Activated CD4-positive, alpha-beta T cell treated with anti-CD3 and anti-CD28 coated beads, Interleukin-2, amount 10 ng/mL, durations not matched to agents 7 days and 5 days (primary cell): ENCODE results near the gene DLX6. TPM values are rescaled to one million over a fixed set of nuclear protein-coding genes. Genes with fewer than 3 reads are reported as not detected.

Source experiments
- CTCF ChIA-PET: fragments of 350-600 bp; sonication (Branson Sonifier 250); formaldehyde crosslinking; loops from one replicate; lab custom pipeline; 2021; ENCODE audit warnings: antibody characterized with exemption; lab: Charles Lee
- POLR2A ChIA-PET: fragments of 350-600 bp; sonication (Branson Sonifier 250); formaldehyde crosslinking; loops from one replicate; lab custom pipeline; 2021; ENCODE audit warnings: antibody characterized with exemption; lab: Charles Lee
- DNase-seq: peaks from one replicate; pipeline ENCODE4 v3.0.0-alpha.2; 2020
- H3K27ac Mint-ChIP-seq: one replicate; pipeline ENCODE4 v1.8.0; 2021; ENCODE audit warnings: mild to moderate bottlenecking, moderate library complexity, mixed read lengths
- H3K27me3 Mint-ChIP-seq: one replicate; pipeline ENCODE4 v1.8.0; 2021; ENCODE audit warnings: mixed read lengths
- H3K36me3 Mint-ChIP-seq: one replicate; pipeline ENCODE4 v1.8.0; 2021; ENCODE audit warnings: low read depth, mixed read lengths
- H3K4me1 Mint-ChIP-seq: one replicate; pipeline ENCODE4 v1.8.0; 2021; ENCODE audit warnings: mixed read lengths
- H3K4me3 Mint-ChIP-seq: one replicate; pipeline ENCODE4 v1.8.0; 2021; ENCODE audit warnings: mild to moderate bottlenecking, moderate library complexity, mixed read lengths
- H3K9me3 Mint-ChIP-seq: one replicate; pipeline ENCODE4 v1.8.0; 2021; ENCODE audit warnings: mixed read lengths
- total RNA-seq, 2 experiments: library from RNA; stranded (reverse); gene quantifications; one replicate each; pipeline ENCODE4 v1.2.3, GENCODE V29; 2021

Gene DLX6
- total RNA-seq, 2 experiments from 2014 or later, result not detected

DNA sequence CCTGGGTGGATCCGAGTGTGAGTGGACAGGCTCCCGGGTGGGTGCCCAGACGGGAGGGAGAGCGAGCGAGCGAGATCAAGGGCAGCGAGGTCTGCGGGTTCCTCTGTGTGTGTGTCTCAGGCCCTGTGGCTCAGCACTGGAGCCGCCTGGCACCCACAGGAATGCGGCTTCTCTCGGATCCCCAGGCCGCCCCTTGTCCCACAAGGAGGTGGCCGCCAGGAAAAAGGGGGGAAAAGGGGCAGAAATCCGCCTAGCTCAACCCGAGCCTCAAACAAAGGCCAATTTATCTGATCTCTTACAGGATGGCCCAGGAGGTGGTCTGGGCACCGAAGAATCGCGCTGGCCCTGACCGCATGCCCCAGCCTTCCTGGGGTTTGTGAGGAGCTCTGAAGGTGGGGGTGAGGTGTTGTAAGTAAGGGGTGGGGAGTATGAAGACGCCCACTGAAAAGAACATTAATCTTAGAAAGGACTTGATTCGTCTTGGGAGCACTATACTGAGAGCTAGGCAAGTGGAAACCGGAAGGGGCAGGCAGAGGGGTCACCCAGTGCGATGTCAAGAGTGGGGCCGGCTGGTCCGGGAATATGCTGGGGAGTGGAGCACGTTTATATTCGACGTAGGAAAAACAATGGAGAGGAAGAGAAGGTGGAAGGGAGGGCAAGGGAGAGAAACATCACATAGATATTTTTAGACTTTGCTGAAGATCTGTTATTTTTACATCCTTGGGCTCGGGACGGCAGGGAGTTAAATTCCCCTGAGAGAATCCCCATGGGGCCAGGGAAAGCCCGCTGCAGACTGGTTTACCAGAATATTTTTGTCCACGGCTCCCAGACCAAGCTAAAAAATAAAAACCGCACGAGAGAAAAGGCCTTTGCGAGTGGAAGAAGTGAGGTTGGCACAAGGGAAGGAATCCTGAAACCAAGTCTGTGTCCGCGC, 12.1 kb downstream of the DLX6 start:
- peaks cover 96% of the 10 kb centered on the region for H3K27me3 Mint-ChIP-seq
- peaks cover 4% of the 10 kb centered on the region for H3K9me3 Mint-ChIP-seq
- H3K4me1 Mint-ChIP-seq, result peaks cover 4% of the 10 kb centered on the region
- ChIA-PET CTCF (interaction anchor here (1.0 to 1.3 kb wide), 3 partner anchors 9 to 12 kb away, joined by 3 to 4 read pairs (median 3); partner anchors contain the start of gene DLX6), POLR2A (no interaction called here)
- peaks cover 14% of the 10 kb centered on the region for H3K36me3 Mint-ChIP-seq
- peak overlapping the region; percentile 25 for H3K27ac Mint-ChIP-seq
- H3K4me3 Mint-ChIP-seq, result no peak overlapping the region
- no peak for DNase-seq

DNA sequence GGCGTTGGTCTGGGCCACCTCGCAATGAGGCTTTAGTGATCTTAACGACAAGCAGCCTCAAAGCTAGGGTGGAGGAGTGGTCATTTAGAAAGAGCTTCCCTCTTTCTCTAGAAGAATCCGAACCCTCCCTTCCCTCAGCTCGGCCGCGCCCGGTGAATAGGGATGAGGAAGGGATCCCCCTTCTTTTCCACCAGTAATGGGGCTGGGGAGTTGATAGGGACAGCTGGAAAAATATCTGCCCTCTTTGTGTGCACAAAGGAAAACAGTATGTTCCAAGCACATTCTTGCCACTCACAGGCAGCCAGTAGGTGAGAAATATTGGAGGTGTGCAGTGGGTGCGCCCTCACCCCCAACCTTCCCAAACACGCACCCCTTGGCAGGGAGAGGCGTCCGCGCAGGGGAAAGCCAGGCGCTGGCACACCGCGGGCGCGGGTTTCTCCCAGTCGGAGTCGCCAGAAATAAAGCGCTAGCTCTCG, 12.8 kb downstream of the DLX6 start:
- H3K36me3 Mint-ChIP-seq, result peaks cover 15% of the 10 kb centered on the region
- no peak for DNase-seq
- POLR2A ChIA-PET, result no interaction called here

DNA sequence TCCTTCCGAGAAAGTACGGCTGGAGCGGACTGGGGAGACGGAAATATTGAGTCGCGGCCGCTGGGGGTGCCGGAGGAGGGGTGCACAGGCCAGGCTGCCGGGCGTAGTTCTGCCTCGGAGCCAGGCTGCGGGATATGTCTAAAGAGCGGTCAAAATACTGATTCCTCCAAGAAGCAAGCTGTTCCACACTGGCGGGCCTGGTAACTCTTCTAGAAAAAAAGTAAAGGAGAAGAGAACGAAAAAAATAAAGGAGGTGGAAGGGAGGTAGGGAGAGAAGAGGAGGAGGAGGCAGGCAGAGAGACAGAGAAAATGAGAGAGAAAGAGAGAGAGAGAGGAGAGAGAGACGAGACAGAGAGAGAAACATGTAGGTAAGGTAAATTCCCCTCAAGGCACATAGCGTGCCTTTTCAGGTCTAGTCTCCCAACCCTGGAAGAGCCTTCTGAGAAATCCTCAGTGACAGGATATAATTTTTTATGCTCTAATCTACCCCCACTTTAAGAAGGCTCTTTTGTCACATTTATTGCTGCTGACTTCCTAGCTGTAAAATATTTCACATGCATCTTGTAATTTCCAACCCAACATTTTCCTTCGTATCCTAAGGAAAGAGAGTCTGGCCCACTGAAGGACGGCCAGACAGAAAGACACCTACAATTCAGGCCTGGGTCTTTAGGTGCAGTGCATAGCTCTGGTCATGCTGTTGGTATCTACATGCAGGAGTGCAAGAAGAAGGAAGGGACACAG, 13.6 kb downstream of the DLX6 start:
- CTCF ChIA-PET, result interaction anchor here (1.0 kb wide), 1 partner anchor 112 kb away, joined by 3 read pairs; no protein-coding TSS in a partner anchor

More for the DNA sequence above, 12.8 kb downstream of the DLX6 start:
- peaks cover 4% of the 10 kb centered on the region for H3K9me3 Mint-ChIP-seq
- H3K4me1 Mint-ChIP-seq, result peaks cover 7% of the 10 kb centered on the region
- H3K4me3 Mint-ChIP-seq, result no peak overlapping the region
- H3K27ac Mint-ChIP-seq, result no peak overlapping the region
- H3K27me3 Mint-ChIP-seq, result peaks cover 95% of the 10 kb centered on the region
- CTCF ChIA-PET, result interaction anchor here (1.1 kb wide), 1 partner anchor 13 kb away, joined by 3 read pairs; the partner anchor contains the start of gene DLX6

DNA sequence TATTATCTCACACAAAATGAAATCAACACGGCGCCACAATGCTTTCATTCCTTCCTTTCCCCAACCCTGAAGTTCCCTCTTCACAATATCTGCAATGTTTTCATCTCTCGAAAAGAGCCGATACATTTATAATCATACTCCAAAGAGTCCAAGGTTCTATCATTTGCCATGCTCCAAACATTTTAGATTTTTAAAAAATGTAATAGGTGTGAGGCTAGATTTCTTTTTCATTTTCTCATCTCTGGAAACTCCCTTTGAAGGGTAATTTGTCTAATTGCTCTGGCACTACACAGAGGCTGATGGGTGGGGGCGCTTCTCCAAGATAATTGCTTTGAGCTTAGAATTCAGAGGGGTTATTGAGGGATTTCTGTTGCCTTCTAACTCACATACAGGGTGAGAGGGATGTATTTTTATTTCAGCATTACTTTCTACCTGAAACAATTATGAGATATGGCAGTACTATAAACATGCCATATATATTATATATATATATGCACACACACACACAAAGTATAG, 14.4 kb downstream of the DLX6 start:
- Mint-ChIP-seq H3K4me1 (peaks cover 13% of the 10 kb centered on the region), H3K9me3 (peaks cover 4% of the 10 kb centered on the region), H3K27ac (no peak overlapping the region), H3K36me3 (peaks cover 15% of the 10 kb centered on the region), H3K27me3 (peaks cover 95% of the 10 kb centered on the region), H3K4me3 (no peak overlapping the region)
- CTCF ChIA-PET, result interaction anchor here (1.0 to 1.2 kb wide), 2 partner anchors 31 to 111 kb away, joined by 3 read pairs; no protein-coding TSS in a partner anchor
- DNase-seq, result no peak
- POLR2A ChIA-PET, result no interaction called here

More for the DNA sequence above, 13.6 kb downstream of the DLX6 start:
- DNase-seq, result no peak
- Mint-ChIP-seq H3K9me3 (peaks cover 4% of the 10 kb centered on the region), H3K27me3 (peaks cover 95% of the 10 kb centered on the region), H3K4me1 (peaks cover 7% of the 10 kb centered on the region), H3K27ac (no peak overlapping the region), H3K36me3 (peaks cover 15% of the 10 kb centered on the region), H3K4me3 (no peak overlapping the region)
- POLR2A ChIA-PET, result no interaction called here

DNA sequence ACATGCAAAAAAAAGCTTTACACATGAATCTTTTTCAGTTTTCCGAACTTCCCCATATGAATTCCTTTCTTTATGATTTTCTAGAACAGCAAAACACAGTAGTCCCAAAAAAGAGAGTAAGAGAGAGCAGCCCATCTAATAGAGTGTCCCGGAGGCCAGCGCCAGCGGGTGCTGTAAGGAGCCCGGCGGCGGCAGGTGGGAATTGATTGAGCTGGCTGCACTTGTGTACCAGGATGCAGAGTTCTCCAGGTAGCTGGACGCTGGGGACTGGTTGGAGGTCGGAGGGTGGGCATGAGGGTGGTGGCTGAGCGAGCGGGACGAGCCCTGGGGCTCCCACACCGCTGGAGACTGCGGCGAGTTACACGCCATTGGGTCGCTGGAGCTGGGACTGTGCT, 15.2 kb downstream of the DLX6 start:
- Mint-ChIP-seq H3K4me1 (peaks cover 15% of the 10 kb centered on the region), H3K27me3 (peaks cover 95% of the 10 kb centered on the region), H3K9me3 (peaks cover 4% of the 10 kb centered on the region), H3K4me3 (no peak overlapping the region), H3K27ac (no peak overlapping the region), H3K36me3 (peaks cover 15% of the 10 kb centered on the region)
- POLR2A ChIA-PET, result no interaction called here
- CTCF ChIA-PET, result interaction anchor here (1.0 to 1.2 kb wide), 2 partner anchors 21 to 32 kb away, joined by 3 read pairs; no protein-coding TSS in a partner anchor
- DNase-seq, result no peak

DNA sequence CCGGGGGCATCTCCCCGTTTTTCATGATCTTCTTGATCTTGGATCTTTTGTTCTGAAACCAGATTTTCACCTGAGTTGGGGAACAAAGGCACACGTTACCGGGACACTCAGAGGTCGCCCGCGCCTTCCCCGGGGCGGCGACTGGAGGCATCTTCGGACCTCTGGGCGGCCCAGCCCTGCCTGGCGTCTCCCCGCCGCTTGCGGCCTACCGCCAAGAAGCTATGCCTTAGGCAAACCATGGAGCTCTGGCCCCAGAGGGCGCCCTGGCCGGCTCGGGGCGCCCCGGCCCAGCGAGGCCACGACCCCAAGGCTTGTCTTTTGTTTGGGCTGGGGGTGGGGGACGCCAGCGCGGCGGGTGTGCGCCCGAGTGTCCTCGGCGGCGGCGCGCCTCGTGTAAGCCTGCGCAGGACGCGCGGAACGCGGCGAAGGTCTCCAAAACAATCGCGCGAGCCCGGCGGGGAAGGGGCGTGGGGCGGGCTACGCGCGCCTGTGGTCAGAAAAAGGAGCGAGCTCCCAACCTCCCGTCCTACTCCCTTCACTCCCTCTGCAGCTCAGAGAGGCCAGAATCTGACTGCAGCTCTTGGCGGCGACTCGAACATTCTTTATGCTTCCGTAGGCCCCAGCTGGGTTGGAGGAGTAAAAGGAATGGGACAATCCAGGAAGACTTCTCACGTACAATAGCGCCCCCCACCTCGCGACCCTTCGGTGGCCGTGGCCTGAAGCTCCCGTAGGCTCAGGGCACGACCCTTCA, 15.8 kb downstream of the DLX6 start:
- peaks cover 20% of the 10 kb centered on the region for H3K4me1 Mint-ChIP-seq
- peaks cover 15% of the 10 kb centered on the region for H3K36me3 Mint-ChIP-seq
- peaks cover 95% of the 10 kb centered on the region for H3K27me3 Mint-ChIP-seq
- no peak for DNase-seq
- no peak overlapping the region for H3K27ac Mint-ChIP-seq
- no peak overlapping the region for H3K4me3 Mint-ChIP-seq
- POLR2A ChIA-PET, result no interaction called here
- CTCF ChIA-PET, result interaction anchor here (0.7 to 1.8 kb wide), 4 partner anchors 14 to 33 kb away, joined by 3 to 6 read pairs (median 4); no protein-coding TSS in a partner anchor
- peaks cover 4% of the 10 kb centered on the region for H3K9me3 Mint-ChIP-seq

DNA sequence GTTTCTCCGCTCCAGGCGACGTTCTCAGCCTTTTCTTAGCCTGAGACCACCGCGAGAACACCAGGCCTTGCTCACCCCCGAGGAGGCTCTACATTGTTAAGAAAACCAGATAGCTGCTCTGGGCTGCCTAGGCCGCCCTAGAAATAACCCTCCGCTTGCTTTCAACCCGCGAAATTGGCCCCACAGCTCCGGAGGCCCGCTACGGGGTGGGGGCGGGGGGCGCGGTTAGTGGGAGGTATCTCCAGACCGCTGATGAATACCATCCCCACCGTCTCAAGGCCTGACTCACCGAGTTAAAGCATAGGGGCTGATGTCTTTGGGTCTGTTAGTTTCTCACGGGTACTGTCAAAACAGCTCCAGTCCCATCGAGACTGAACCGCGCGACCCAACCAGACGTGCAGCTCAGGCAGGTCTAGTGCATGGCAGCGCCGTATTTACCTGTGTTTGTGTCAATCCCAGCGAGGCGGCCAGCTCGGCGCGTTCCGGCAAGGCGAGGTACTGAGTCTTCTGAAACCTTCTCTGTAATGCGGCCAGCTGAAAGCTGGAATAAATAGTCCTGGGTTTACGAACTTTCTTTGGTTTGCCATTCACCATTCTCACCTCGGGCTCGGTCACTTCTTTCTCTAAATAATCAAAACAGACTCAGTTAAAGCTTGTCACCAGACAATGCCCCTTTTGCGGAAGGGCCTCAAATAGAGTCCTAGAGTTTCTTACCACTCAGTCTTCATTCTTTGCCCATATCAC, 16.6 kb downstream of the DLX6 start:
- Mint-ChIP-seq H3K4me1 (peaks cover 28% of the 10 kb centered on the region), H3K36me3 (peaks cover 11% of the 10 kb centered on the region), H3K9me3 (peaks cover 4% of the 10 kb centered on the region), H3K4me3 (peak overlapping the region; percentile 12), H3K27me3 (peaks cover 96% of the 10 kb centered on the region), H3K27ac (peak overlapping the region; percentile 74)
- ChIA-PET CTCF (interaction anchor here (0.7 to 1.8 kb wide), 2 partner anchors 15 to 18 kb away, joined by 4 to 6 read pairs; no protein-coding TSS in a partner anchor), POLR2A (no interaction called here)
- no peak for DNase-seq

DNA sequence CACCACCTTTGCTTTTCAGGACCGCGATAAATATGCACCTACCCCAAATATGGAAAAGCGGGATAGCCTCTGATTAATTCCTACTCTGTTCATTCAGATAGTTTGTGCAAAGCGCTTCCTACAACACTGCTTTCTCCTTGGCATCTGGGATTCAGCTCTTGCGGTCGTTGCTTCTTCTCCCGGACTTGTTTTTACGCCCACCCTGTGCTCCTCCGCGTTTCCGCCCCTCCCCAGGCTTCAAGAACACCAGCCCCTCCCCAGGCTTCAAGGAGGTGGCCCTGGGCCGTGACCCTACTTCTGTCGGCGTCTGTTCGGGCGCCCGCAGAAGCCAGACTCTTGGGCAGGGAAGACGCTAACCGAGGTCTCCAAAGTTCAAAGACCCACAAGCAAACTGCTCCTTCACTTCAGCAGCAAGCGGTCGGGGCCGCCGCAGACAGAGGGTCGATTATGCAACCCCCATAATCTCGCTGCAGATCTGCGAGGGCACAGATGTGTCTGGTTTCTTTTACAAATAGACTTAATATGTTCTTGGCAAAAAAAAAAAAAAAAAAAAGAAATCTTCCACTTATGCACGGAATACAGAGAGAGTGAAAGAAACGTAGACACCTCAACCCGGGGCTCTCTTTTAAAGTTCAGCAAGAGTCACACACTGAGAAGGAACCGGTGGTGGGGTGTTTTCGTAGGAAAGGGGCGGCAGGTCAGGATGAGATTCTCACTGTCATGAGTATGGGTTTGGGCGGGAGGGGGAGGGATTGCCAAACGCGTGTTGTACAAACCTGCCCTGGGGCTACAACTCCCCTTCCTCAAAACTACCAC, 17.3 kb downstream of the DLX6 start:
- Mint-ChIP-seq H3K9me3 (peaks cover 4% of the 10 kb centered on the region), H3K27ac (peak overlapping the region; percentile 74), H3K27me3 (peaks cover 96% of the 10 kb centered on the region), H3K4me1 (peaks cover 34% of the 10 kb centered on the region), H3K4me3 (peak overlapping the region; percentile 12), H3K36me3 (peaks cover 11% of the 10 kb centered on the region)
- CTCF ChIA-PET, result interaction anchor here (0.6 to 1.8 kb wide), 2 partner anchors 16 to 272 kb away, joined by 4 to 6 read pairs; no protein-coding TSS in a partner anchor
- DNase-seq, result no peak
- POLR2A ChIA-PET, result no interaction called here

DNA sequence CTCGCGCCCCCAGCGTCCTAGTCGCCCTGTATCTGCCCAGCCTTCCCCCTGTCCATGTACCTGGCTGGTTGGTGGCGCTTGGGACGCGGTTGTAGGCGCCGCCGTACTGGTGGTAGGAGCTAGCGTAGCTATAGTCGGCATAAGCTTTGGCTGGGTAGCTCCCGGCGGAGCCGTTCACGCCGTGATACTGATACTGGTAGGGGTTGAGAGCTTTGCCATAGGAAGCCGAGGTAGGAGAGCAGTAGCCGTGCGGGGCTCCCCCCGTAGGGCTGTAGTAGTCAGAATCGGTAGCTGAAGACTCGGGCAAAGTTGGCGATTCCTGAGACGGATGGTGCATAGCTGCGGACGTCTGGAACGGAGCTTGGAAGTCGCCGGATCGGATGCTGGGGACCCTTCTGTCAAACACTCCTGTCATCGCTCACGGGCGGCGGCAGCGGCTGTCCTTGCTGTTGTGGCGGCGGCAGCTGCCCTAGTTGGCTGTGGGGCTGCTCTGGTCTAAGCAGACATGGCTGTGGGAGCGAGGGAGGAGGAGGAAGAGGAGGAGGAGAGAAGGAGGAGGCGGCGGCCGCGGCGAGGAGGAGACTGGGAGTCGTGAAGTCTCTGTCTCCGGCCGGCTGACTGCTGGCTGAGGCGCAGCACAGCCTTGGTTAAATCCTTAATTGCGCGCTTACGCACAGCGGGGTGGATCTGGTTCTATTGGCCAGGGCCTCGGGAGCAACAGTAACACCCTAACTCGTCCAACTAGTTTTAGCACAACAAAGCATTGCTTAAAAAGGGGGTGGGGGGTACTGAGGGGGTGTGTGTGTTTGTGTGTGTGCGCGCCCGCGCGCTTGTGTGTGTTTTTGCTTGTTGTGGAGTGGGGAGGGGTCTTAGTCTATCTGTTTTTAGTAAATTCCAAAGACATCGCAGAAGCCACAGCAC, 19.1 kb downstream of the DLX6 start, which contains the start of gene DLX5:
TSS of gene DLX5 (minus strand) at position 623 of the 921 bp plus-strand sequence. CDS start at position 415, 208 bp downstream.
- ChIA-PET CTCF (interaction anchor here (0.7 to 1.0 kb wide), 4 partner anchors 9 to 85 kb away, joined by 3 read pairs; no protein-coding TSS in a partner anchor), POLR2A (no interaction called here)
- Mint-ChIP-seq H3K9me3 (peaks cover 4% of the 10 kb centered on the region), H3K4me3 (peak within 1 kb of the TSS; percentile 33), H3K36me3 (peaks cover 9% of the 10 kb centered on the region), H3K27me3 (peaks cover 83% of the 10 kb centered on the region), H3K4me1 (peaks cover 36% of the 10 kb centered on the region), H3K27ac (peak within 1 kb of the TSS; percentile 75)
- no peak for DNase-seq

DNA sequence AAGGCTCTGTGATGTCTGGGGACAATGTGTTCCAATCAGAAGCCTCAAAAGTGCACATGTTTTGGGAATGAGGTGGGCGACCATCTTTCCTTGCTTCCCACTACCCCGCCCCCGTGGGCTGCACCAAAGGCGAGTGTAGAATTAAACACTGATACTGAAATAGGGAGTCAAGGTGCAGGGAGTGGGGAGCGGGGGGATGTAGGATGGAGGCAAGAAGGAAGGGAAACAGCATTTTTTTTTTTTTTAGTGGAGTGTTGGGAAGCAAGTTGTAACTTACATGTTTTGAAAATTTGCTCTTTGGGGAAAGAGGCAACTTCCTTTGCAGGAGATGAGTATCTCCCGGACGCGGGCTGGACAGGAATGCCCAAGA, 19.8 kb downstream of the DLX6 start:
- ChIA-PET CTCF (no interaction called here), POLR2A (no interaction called here)
- peaks cover 4% of the 10 kb centered on the region for H3K9me3 Mint-ChIP-seq
- no peak for DNase-seq
- peaks cover 77% of the 10 kb centered on the region for H3K27me3 Mint-ChIP-seq
- no peak overlapping the region for H3K27ac Mint-ChIP-seq
- peak overlapping the region; percentile 10 for H3K4me3 Mint-ChIP-seq
- peaks cover 36% of the 10 kb centered on the region for H3K4me1 Mint-ChIP-seq
- H3K36me3 Mint-ChIP-seq, result peaks cover 9% of the 10 kb centered on the region
